Inferior parietal cortex (tissue), 1 donor: ENCODE results near the gene OR8K3.

ENCODE experiments used
- DNase-seq: peaks from one replicate; pipeline ENCODE4 v3.0.0-alpha.2; 2016; ENCODE audit errors: extremely low spot score

OR8K3 gene

GRCh38 chr11:56314844-56315243, at the start of gene OR8K3:
Gene OR8K3, plus strand, starts transcription at chr11:56315144. Its CDS starts 3,163 bp downstream, at chr11:56318307.
- no peak for DNase-seq

- DNase-seq, result no peak
Observed at GRCh38 chr11:56271092-56271491, 43.9 kb upstream of the OR8K3 start.

GRCh38 chr11:56273854-56274253, 41.1 kb upstream of the OR8K3 start, which contains the start of gene OR5T1:
Gene OR5T1, plus strand, starts transcription at chr11:56274154. Its CDS starts 1,485 bp downstream, at chr11:56275639.
- no peak for DNase-seq

GRCh38 chr11:56292154-56292553, 22.8 kb upstream of the OR8K3 start, which contains the start of gene OR8H1:
Gene OR8H1, minus strand, starts transcription at chr11:56292254. Its CDS starts 1,192 bp downstream, at chr11:56291062.
- no peak for DNase-seq

- DNase-seq, result no peak
Observed at GRCh38 chr11:56296898-56297297, 18.0 kb upstream of the OR8K3 start.

- DNase-seq, result no peak
Observed at GRCh38 chr11:56307836-56308235, 7.1 kb upstream of the OR8K3 start.

GRCh38 chr11:56331861-56332491, 17.0 kb downstream of the OR8K3 start:
- no peak for DNase-seq

- DNase-seq, result no peak
Observed at GRCh38 chr11:56333156-56333555, 18.2 kb downstream of the OR8K3 start.

- no peak for DNase-seq
Observed at GRCh38 chr11:56340289-56340688, 25.3 kb downstream of the OR8K3 start.

GRCh38 chr11:56345739-56346138, 30.8 kb downstream of the OR8K3 start, which contains the start of gene OR8K1:
Gene OR8K1, plus strand, starts transcription at chr11:56346039. Its CDS starts 0 bp downstream, at chr11:56346039.
- DNase-seq, result no peak

GRCh38 chr11:56353991-56354390, 39.0 kb downstream of the OR8K3 start, which contains the start of gene OR8J1:
Gene OR8J1, plus strand, starts transcription at chr11:56354291. Its CDS starts 5,956 bp downstream, at chr11:56360247.
- DNase-seq, result no peak
